Right renal cortex interstitium (tissue), 3 donors: Measurements from ENCODE around the gene AIRE. TPM values are rescaled to one million over a fixed set of nuclear protein-coding genes. Genes with fewer than 3 reads are reported as not detected.

ENCODE experiments used
- DNase-seq, 3 donors: peaks; one replicate each; pipeline ENCODE4 v3.0.0-alpha.2; 2013; ENCODE audit warnings: low read depth in 3 of 3, low spot score in 2 of 3
- polyA plus RNA-seq, 3 donors: library from polyadenylated mRNA; unstranded; fragments of 120-200 nt; gene quantifications; one replicate each; pipeline ENCODE4 v1.2.1, GENCODE V29; 2013; ENCODE audit not compliant: insufficient read length in 3 of 3

AIRE gene
- polyA plus RNA-seq, 3 donors, result 0.24 to 0.37 (median 0.32) TPM

- DNase-seq, result no peak
Measured at GRCh38 chr21:44303490-44303981, 17.9 kb downstream of the AIRE start.

- DNase-seq, result no peak
Measured at GRCh38 chr21:44304011-44304616, 18.4 kb downstream of the AIRE start.

GRCh38 chr21:44304877-44305293 is 19.2 kb downstream of the AIRE start:
- no peak for DNase-seq

DNA sequence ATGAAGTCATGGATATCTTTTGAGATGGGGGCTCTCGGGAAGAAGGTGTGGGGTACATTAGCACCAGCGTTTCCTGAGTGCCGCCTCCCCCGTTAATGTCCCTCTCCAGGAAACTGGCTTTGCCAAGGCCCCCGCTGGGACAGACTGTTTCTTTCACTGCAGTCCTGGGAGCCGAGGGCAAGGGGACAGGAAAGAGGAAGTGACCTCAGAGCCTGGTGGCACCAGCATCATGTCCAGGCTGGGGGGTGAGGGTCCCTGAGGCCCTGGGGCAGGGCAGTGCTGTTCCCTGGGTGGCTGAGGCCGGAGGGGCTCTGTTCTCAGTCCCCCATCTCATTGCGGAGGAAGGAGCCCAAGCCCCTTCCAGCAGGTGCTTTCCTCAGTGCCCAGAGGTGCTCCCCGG is 20.0 kb downstream of the AIRE start:
- no peak for DNase-seq

- no peak for DNase-seq
Measured at GRCh38 chr21:44306936-44307704, 21.4 kb downstream of the AIRE start.

DNA sequence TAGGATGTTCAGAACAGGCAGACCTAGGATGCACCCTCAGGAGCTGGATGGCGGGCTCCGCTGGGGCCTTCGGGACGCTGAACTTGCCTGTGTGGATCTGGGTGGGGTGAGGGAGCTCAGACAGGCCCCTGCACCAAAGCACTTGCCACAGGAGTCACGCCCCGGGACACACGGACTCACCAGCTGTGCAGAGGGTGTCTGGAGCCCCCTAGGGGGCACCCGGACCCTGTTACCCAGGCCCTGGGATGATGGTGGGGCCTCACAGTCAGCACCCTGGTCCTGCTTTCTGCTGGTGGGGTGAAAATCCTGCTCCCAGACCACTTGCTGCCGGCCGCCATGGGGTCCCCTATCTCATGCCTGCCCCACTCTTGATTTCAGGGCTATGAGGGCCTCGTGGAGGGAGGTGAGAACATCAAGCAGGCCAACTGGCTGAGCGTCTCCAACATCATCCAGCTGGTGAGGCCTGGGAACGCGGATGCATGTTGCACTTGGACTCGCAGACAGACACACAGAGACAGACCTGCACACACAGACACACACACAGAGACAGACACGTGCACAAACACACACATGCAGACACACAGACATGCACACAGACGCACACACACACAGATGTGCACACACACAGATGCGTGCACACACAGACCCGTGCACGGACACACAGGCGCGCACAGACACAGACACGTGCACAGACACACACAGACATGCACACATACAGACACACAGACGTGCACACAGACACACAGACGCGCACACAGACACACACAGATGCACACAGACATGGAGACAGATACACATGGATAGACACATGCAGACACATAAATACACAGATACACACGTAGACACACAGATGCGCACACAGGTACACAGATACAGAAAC is 25.2 kb downstream of the AIRE start:
- DNase-seq, result no peak

- DNase-seq, result no peak
Measured at GRCh38 chr21:44312089-44312488, 26.4 kb downstream of the AIRE start.

- DNase-seq, result no peak
Measured at GRCh38 chr21:44312716-44313115, 27.0 kb downstream of the AIRE start.

GRCh38 chr21:44313451-44313850 is 27.8 kb downstream of the AIRE start:
- no peak for DNase-seq

DNA sequence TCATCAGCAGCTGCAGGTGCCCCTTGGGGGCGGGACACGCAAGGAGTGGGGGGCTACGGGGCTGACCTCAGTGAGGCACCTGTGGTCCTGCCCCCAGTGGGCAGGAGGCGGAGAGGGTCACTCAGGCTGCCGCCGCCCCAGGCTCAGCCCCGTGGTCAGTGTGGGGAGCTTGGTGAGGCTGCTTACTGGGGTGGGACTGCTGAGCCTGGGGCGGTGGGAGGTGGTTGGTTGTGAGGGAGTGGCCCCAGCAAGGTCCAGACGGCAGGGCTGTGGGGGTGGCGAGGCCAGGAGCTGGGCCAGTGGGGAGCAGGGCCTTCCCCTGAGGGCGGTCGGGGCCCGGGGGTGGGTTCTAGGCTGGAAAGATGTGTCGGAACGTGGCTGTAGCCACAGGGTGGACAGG is 28.5 kb downstream of the AIRE start:
- DNase-seq, result no peak

DNA sequence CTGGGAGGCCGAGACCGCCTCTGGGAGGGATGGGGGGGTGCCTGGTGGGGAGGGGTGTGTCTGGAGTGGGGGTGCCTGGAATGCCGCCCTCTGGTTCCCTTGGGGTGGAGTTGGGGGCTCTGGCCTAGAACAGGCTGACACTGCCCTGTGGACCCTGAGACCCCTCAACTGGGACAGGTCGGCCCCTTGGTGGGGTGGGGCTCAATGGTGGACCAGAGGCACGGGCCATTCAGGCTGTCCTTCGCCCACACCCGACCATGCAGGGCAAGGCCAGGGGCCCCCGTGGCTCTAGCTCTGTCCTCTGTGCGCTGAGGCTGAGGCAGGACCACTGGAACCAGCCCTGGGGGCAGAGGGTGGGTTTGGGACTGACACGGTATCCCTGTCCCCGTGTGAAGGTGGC is 28.9 kb downstream of the AIRE start:
- DNase-seq, result no peak

DNA sequence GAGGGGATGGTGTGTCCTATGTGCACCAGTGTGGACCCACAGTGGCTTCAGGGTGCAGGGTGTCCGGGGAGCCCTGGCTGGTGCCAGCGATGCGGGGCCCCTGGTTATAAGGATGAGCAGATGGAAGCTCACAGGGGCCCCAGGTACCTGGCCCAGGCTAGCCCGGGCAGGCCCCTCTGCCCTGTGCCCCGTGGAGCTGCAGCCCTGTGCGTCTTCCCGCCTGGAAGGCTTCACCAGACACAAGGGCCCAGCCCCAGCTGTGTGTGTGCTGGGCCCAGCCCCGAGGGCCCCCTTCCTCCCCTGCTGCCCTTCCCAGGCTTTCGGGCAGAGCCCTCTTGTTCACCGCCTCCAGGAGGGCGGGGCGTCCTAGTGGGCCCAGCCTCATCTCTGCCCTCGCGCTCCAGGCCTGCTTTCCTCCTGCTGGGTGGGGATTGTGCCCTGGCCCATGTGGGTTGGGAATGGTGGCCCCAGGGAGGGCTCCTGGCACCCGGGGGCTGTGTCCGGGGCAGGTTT is 30.1 kb downstream of the AIRE start:
- no peak for DNase-seq

GRCh38 chr21:44316277-44316900 is 30.7 kb downstream of the AIRE start:
- DNase-seq, result no peak

- no peak for DNase-seq
Measured at GRCh38 chr21:44317241-44317782, 31.6 kb downstream of the AIRE start.

GRCh38 chr21:44317871-44318270 is 32.2 kb downstream of the AIRE start:
- DNase-seq, result no peak

DNA sequence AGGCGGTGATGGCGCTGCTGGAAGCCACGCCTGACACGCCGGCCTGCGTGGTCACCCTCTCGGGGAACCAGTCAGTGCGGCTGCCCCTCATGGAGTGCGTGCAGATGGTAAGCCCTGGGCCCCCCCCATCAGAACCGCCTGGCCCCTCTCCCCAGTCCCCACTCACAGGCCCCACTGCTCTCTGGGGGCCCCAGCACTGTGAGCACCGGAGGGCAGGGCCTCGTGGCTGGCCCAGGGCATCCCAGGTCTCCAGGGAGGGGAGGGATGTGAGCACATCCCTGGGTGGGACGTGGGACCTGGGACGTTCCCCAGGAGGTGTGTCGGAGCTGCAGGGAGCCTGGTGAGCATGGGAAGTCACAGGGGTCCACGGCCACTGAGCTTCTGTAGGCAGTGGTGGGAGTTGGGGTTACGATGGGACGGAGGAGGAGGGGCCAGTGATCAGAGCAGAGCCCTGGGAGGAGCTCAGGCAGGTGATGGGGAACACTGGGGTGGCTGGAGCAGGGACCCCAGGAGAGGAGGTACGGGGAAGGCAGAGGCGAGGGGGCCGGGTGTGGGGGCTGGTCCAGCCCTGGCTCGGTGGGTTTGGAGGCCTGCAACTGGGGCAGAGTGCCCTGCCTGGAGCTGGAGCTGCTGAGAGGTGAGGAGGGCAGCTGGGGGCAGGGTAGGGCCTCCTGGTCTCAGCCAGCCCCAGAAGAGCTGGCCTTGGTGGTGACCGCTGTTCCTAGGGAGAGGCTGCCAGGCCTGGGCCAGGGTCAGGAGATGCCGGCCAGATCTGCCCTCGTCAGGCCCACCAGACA is 33.0 kb downstream of the AIRE start:
- no peak for DNase-seq

DNA sequence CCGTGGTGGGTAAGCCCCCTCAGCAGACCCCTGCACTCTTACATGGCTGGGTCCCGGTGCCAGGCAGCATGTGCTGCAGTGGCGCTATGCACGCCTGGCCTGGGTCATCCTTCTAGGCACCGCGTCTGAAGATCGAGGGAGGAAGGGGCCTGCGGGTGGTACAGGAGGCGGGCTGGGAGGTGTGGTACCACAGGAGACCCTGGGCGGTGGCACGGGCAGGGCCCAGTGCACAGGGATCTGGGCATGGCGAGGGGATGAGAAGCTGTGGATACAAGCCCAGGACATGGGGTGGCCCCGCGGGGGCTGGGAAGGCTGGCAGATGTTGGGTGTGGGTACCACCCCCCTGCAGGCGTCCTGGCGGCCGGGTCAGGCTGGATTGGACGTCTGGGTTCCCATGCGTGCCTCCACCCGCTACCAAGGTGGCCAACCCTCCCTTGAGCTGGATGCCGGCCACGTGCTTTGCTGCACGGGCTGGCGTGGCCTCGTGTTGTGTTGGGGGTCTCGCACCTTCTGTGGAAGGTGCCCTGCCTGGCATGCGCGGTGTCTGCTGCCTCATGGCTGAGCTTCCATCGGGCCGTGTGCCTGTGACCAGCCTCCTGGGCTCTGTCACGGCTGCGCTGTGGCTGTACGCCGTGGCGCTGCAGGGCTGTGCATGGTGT is 33.9 kb downstream of the AIRE start:
- no peak for DNase-seq

DNA sequence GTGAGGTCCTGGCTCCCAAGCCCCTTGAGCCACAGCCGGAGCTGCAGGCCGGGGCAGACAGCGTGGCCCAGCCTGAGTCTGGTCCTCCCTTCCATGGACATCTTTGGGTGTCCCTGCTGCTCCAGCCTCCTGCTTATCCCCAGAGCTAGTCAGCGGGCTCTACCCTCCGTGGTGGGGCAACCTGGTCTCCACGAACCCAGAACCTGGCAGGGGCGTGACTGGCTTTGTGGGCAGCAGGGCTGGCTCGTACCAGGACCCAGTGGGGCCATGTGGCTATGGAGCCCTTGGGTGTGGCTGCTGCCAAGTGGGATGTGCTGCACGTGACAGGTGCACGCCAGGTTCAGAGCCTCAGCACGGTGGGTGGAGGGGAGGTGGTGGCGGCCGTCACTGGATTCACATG is 35.2 kb downstream of the AIRE start:
- no peak for DNase-seq

- DNase-seq, result no peak
Measured at GRCh38 chr21:44321846-44322450, 36.3 kb downstream of the AIRE start.
